HepG2 (cell line): ENCODE data around the gene NOTUM. TPM values are rescaled to one million over a fixed set of nuclear protein-coding genes. Genes with fewer than 3 reads are reported as not detected.
A peak's percentile ranks its signal among the peaks of the same experiment; 100 is the strongest.

Experiments used
- ADNP ChIP-seq: sonication (generic); formaldehyde crosslinking; IDR thresholded peaks from 2 replicates; pipeline ENCODE4 v1.4.0; 2020; ENCODE audit warnings: missing genetic modification reagents
- ARHGAP35 ChIP-seq: sonication (generic); formaldehyde crosslinking; IDR thresholded peaks from 2 replicates; pipeline ENCODE4 v1.9.0; 2022; ENCODE audit warnings: mild to moderate bottlenecking, inconsistent platforms, moderate library complexity, missing genetic modification reagents, borderline replicate concordance
- ATAD3A ChIP-seq: sonication (generic); formaldehyde crosslinking; IDR thresholded peaks from 2 replicates; pipeline ENCODE4 v1.4.0; 2020; ENCODE audit warnings: missing genetic modification reagents
- FOXJ3 ChIP-seq: sonication (generic); formaldehyde crosslinking; IDR thresholded peaks from 2 replicates; pipeline ENCODE4 v1.4.0; 2020; ENCODE audit warnings: missing genetic modification reagents, mild to moderate bottlenecking, borderline replicate concordance
- GTF3A ChIP-seq: sonication (generic); formaldehyde crosslinking; conservative IDR thresholded peaks from 2 replicates; pipeline ENCODE4 v1.4.0; 2020; ENCODE audit warnings: mild to moderate bottlenecking, missing genetic modification reagents
- HDAC2 ChIP-seq: sonication (generic); formaldehyde crosslinking; IDR thresholded peaks from 2 replicates; pipeline ENCODE4 v1.4.0; 2020; ENCODE audit warnings: missing genetic modification reagents
- HIC2 ChIP-seq: sonication (generic); formaldehyde crosslinking; IDR thresholded peaks from 2 replicates; pipeline ENCODE4 v1.9.0; 2022; ENCODE audit warnings: low read depth, missing genetic modification reagents
- NFAT5 ChIP-seq: sonication (generic); formaldehyde crosslinking; IDR thresholded peaks from 2 replicates; pipeline ENCODE4 v1.4.0; 2020; ENCODE audit warnings: missing genetic modification reagents
- PHB2 ChIP-seq: fragments of 450-650 bp; IDR thresholded peaks from 2 replicates; pipeline ENCODE4 v1.6.1; 2018; ENCODE audit not compliant: partially characterized antibody
- RNF2 ChIP-seq: fragments of 450-650 bp; conservative IDR thresholded peaks from 2 replicates; pipeline ENCODE4 v1.6.1; 2016; ENCODE audit warnings: low read depth
- SIX4 ChIP-seq: sonication (generic); formaldehyde crosslinking; IDR thresholded peaks from 2 replicates; pipeline ENCODE4 v1.4.0; 2020; ENCODE audit warnings: missing genetic modification reagents
- ZBTB10 ChIP-seq: sonication (generic); formaldehyde crosslinking; IDR thresholded peaks from 2 replicates; pipeline ENCODE4 v1.4.0; 2020; ENCODE audit warnings: missing genetic modification reagents, borderline replicate concordance
- ZBTB21 ChIP-seq: sonication (generic); formaldehyde crosslinking; IDR thresholded peaks from 2 replicates; pipeline ENCODE4 v1.4.0; 2020; ENCODE audit warnings: missing genetic modification reagents
- ZKSCAN5 ChIP-seq: sonication (generic); formaldehyde crosslinking; IDR thresholded peaks from 2 replicates; pipeline ENCODE4 v1.5.1; 2020; ENCODE audit warnings: mild to moderate bottlenecking, missing genetic modification reagents
- ZKSCAN8 ChIP-seq: IDR thresholded peaks from 2 replicates; pipeline ENCODE4 v1.6.1; 2016; ENCODE audit warnings: borderline replicate concordance, missing genetic modification reagents, missing compliant biosample characterization
- ZNF260 ChIP-seq: sonication (generic); formaldehyde crosslinking; IDR thresholded peaks from 2 replicates; pipeline ENCODE4 v1.4.0; 2020; ENCODE audit warnings: missing genetic modification reagents, low read depth, mild to moderate bottlenecking, borderline replicate concordance
- ZNF567 ChIP-seq: sonication (generic); formaldehyde crosslinking; IDR thresholded peaks from 2 replicates; pipeline ENCODE4 v1.8.1; 2023; ENCODE audit warnings: mild to moderate bottlenecking, missing genetic modification reagents, borderline replicate concordance
- ZNF720 ChIP-seq: sonication (generic); formaldehyde crosslinking; IDR thresholded peaks from 2 replicates; pipeline ENCODE4 v1.4.0; 2020; ENCODE audit warnings: missing genetic modification reagents
- ZNF792 ChIP-seq: IDR thresholded peaks from 2 replicates; pipeline ENCODE4 v1.6.1; 2016
- polyA plus RNA-seq, 8 experiments: library from polyadenylated mRNA; depleted of rRNA in 3 of 8; stranded (reverse) in 7 of 8; unstranded in 1 of 8; fragments of >200 nt; fragmentation: Illumina TruSeq in 4 of 8; extraction: Trizol in 4 of 8; gene quantifications; 2 replicates each; pipeline versions ENCODE4 v1.2.1 to v1.2.3, GENCODE V29; 2011 to 2016; ENCODE audit warnings: low read depth in 4 of 8, missing spikeins in 1 of 8, mixed read lengths in 1 of 8; ENCODE audit not compliant: insufficient read depth in 1 of 8
- total RNA-seq, 5 experiments: library from RNA; depleted of rRNA; stranded (reverse); fragments of >200 nt; fragmentation: Illumina TruSeq; extraction: Trizol; gene quantifications; 2 replicates each; pipeline ENCODE4 v1.2.3, GENCODE V29; 2016; ENCODE audit warnings: low read depth in 1 of 5

The NOTUM gene
- total and polyA plus RNA-seq, 2 of the 13 experiments (the other 11 are each of a cell fraction or from before 2014, with no cell fraction given) = 150 to 160 TPM

GRCh38 chr17:81966343-81967243 is 5.6 kb upstream of the NOTUM start (continued):
- TF ChIP-seq ZKSCAN8 (CRISPR knock-in tag) (peak; percentile 94), NFAT5 (peak; percentile 9; the same call in 1 of the 2 replicates), ARHGAP35 (peak; percentile 90; the same call in 1 of the 2 replicates), HDAC2 (CRISPR knock-in tag) (peak; percentile 96), ZNF792 (CRISPR knock-in tag) (peak; percentile 79; the same call in 1 of the 2 replicates), RNF2 (0 out of 2 replicates have a peak, but pooled peaks have one; percentile 21), ZNF720 (CRISPR knock-in tag) (no peak), ZNF567 (no peak), FOXJ3 (CRISPR knock-in tag) (no peak), ZKSCAN5 (0 out of 2 replicates have a peak, but pooled peaks have one; percentile 31), ZBTB21 (CRISPR knock-in tag) (no peak), SIX4 (peak; percentile 72), GTF3A (CRISPR knock-in tag) (peak; percentile 55; the same call in 1 of the 2 replicates), HIC2 (peak; percentile 99), ZBTB10 (CRISPR knock-in tag) (peak; percentile 83), ATAD3A (CRISPR knock-in tag) (no peak), ZNF260 (CRISPR knock-in tag) (no peak), ADNP (no peak), PHB2 (no peak)
